AG09309 (cell line): ENCODE measurements around the gene FOXA2.
"Not testable (repeated sequence)": the region's sequence is repeated elsewhere in the genome, so short reads cannot be mapped to it uniquely, and the experiment has no call there.

Experiments
- DNase-seq: peaks from one replicate; pipeline ENCODE4 v3.0.0-alpha.2; 2010; ENCODE audit warnings: low read depth
- H3K4me3 ChIP-seq: 2 replicates; pipeline ENCODE4 v1.5.1; 2011; ENCODE audit warnings: mild to moderate bottlenecking, low read depth, low read length, moderate library complexity; ENCODE audit not compliant: control insufficient read depth
- TF ChIP-seq, protein P1 (sequence below): IDR thresholded peaks from 2 replicates; pipeline ENCODE4 v1.5.1; 2011; ENCODE audit warnings: mild to moderate bottlenecking, low read depth, low read length, inconsistent platforms; ENCODE audit not compliant: insufficient read depth, control insufficient read depth; ENCODE audit errors: missing control alignments

FOXA2 gene

DNA sequence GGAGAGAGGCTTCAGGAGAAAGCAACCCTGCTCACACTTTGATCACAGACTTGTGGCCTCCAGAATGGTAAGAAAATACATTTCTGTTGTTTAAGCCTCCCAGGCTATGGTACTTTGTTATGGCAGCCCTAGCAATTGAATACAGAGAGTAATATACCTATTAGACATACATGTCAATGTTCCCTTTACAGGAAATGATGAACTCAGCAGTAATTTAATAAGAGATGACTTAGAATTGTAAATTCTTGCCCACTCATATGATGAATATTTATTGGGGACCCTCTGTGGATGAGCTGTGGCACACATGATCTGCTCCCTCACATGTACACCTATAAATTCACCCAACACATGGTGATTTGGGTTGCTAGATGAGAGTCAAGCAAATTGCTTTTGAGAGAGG lies 20.4 kb upstream of the FOXA2 start:
- no peak overlapping the region for H3K4me3 ChIP-seq
- TF ChIP-seq, protein P1, sequence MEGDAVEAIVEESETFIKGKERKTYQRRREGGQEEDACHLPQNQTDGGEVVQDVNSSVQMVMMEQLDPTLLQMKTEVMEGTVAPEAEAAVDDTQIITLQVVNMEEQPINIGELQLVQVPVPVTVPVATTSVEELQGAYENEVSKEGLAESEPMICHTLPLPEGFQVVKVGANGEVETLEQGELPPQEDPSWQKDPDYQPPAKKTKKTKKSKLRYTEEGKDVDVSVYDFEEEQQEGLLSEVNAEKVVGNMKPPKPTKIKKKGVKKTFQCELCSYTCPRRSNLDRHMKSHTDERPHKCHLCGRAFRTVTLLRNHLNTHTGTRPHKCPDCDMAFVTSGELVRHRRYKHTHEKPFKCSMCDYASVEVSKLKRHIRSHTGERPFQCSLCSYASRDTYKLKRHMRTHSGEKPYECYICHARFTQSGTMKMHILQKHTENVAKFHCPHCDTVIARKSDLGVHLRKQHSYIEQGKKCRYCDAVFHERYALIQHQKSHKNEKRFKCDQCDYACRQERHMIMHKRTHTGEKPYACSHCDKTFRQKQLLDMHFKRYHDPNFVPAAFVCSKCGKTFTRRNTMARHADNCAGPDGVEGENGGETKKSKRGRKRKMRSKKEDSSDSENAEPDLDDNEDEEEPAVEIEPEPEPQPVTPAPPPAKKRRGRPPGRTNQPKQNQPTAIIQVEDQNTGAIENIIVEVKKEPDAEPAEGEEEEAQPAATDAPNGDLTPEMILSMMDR = no peak
- DNase-seq = no peak

DNA sequence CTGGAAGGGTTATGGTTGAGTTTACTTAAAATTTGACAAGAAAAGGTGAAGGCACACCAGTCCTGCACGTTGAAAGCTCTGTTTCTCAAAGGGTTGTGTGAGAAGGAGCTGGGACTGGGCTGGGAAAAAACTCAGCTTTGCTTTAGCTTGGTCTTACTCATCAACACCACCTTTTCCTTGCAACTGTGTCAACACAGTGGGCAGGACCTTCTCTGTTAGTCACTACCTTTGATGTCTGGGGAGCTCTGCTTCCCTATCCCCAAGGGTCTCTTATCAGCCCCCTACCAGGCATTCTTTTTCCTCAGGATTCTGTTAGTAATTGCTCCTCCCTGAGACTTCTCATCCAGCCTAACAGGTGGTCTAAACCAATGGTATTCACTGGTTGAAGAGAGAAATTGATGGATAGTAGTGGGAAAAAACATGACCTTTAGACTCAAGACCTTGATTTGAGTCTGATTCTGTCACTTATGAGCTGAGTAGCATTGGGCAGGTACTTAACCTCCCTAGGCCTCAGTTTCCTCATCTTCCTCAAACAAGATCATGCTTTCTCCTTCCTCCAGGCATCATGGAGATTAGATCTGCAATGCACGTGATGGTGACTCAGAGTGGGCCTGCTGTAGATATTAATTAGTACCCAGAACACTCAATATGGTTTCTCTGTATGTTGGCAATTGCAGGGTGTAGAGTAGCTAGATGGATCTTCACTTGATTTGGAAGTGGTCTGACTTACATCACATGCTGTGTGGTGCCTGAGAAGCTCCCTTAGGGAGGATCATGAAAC lies 17.2 kb upstream of the FOXA2 start:
- no peak for DNase-seq
- TF ChIP-seq, protein P1 = no peak
- H3K4me3 ChIP-seq = no peak overlapping the region

DNA sequence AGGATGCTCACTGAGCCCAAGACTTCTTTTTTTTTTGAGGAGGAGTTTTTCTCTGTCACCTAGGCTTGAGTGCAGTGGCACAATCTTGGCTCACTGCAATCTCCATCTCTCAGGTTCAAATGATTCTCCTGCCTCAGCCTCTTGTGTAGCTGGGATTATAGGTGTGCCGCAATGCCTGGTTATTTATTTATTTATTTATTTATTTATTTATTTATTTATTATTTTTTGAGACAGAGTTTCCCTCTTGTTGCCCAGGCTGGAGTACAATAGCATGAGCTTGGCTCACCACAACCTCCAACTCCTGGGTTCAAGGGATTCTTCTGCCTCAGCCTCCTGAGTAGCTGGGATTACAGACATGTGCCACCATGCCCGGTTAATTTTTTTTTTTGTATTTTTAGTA lies 14.9 kb upstream of the FOXA2 start:
- not testable (repeated sequence) for DNase-seq, H3K4me3 ChIP-seq

DNA sequence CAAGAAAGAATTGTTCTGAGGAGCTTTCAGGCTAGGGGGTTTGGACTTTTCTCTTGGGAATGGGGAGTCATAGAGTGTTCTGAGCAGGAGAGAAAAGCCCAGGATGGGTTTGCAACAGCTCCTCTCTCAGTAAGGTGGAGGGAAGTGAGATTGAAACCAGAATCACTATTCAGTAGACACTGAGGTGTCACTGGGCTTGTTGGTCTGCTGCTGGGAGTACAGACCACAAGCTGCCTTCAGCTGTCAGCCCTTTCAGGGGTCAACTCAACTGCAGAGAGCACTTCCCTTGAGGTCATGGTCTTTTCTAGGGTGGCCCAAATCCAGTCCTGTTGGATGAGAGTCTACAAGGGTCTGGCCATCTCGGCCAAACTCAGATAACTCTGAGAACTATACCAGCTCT lies 12.9 kb upstream of the FOXA2 start:
- H3K4me3 ChIP-seq = no peak overlapping the region
- DNase-seq = no peak
- TF ChIP-seq, protein P1 = no peak

DNA sequence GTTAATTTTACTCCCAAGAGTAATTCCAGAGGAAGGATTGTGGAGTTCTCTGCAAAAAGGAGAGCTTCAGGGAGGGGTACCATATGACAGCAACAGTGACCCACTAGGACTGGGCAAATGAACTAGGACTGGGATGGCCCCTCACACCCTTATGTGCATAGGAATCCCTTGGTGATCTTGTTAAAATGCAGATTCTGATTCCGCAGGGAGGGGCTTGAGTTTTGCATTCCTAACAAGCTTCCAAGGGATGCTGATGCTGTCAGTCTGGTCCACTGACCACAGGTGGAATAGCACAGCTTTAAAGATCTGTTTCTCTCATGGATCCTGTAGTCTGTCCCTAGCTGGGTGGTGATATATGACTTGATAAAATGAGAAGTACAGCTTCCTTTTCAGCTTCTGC lies 6.3 kb upstream of the FOXA2 start:
- no peak overlapping the region for H3K4me3 ChIP-seq
- DNase-seq = no peak
- TF ChIP-seq, protein P1 = no peak

DNA sequence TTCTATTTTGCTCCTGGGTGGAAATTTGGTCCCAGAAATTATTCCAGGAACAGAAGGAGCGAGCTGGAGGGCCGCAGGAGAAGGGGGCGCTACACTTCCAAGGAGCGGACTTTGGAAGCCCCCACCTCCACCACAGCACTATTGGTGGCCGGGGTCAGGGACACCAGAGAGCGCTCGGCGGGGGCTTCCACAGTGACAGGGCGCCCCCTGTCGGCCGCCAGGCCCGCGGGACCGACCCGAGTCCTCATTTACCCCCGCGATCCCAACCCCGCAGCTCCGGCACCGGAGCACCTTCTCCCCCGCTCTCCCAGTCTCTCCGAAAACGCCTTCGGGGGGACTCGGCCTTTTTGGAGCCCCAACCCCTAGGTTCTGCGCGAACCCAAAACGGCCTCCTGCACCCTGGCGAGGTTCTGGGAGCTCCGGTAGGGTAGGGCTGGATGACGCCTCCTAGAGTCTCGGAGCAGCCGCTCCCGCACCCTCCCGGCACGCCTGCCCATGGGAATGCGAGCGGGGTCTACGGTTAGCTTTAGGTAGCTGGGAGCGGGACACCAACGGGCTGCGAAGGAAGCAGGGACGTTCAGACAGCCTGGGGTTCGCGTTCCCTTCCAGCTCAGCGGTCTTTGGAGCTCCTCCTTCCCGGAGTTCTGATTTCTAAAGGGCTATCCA lies 2.4 kb upstream of the FOXA2 start:
- no peak overlapping the region for H3K4me3 ChIP-seq
- TF ChIP-seq, protein P1 = peak; percentile 44
- no peak for DNase-seq

DNA sequence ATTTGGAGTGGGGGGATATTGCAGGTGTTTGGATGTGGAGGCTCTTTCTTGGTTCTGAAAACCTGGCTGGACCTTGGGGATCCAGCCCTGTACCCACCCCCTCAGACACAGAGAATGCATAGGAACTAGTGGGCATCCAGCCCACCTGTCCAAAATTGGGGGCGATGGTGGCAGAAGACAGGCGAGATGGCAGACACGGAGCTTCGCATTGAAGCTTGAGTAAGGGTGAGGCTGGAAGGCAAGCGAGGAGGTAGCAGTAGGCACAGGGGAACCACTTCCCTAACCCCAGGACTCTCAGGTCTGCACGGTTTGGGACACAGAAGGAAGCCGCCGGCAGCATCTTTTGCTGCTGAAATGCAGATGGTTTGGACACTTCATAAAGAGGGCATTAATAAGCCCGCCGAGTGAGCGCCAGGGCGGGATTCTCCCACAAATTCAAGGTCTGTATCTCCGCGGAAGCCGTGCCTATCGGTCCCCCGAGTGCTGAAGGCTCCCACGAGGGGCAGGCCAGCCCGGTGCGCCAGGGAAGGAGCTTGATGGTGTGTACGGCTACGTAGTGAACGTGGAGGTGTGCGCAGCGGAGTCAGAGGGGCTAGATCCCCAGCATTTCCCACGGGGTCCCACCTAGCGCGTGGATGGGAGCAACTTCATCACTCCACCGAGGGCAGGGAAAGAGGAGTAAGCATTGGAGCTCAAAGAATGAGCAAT lies 1.6 kb upstream of the FOXA2 start:
- DNase-seq = no peak
- H3K4me3 ChIP-seq = no peak overlapping the region
- TF ChIP-seq, protein P1 = no peak
